ENCODE measurements around the gene WDR82.
"Not testable (repeated sequence)": the region's sequence is repeated elsewhere in the genome, so short reads cannot be mapped to it uniquely, and the experiment has no call there.

The WDR82 gene

DNA sequence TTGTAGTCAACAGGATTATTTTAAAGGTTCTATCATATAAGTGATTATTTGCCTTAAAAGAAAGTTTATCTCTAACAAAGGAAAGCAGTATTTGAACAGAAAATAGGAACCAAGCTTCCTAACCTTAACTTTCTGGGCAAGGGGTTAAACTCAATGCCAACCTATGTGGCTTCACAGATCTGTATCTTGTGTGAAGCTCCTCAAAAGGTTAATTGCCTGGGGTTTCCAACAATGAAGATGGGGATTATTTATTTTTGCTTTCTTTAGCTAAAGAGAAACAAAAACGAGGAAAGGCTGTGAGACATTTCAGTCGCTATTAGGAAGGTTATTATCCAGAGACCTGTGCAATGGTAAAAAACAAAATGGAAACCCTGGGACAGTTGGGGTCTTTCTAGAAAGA lies 1.1 kb upstream of the WDR82 start:
- H4K20me1 ChIP-seq (ENCODE audit: insufficient read depth) = 0 out of 2 replicates have a peak, but pooled peaks cover 7% of the 10 kb centered on the region
- no peak overlapping the region; the same call in 1 of the 2 replicates for H3K4me2 ChIP-seq
- H3K9ac ChIP-seq = no peak overlapping the region
- H3K36me3 ChIP-seq (ENCODE audit: insufficient read depth) = no peaks in the 10 kb centered on the region
- peaks cover 35% of the 10 kb centered on the region for H3K79me2 ChIP-seq (ENCODE audit: insufficient read depth, low read depth)
- H2AFZ ChIP-seq (ENCODE audit: low read depth) = no peak overlapping the region
- no peak overlapping the region for H3K27ac ChIP-seq
- TF ChIP-seq, protein P1, sequence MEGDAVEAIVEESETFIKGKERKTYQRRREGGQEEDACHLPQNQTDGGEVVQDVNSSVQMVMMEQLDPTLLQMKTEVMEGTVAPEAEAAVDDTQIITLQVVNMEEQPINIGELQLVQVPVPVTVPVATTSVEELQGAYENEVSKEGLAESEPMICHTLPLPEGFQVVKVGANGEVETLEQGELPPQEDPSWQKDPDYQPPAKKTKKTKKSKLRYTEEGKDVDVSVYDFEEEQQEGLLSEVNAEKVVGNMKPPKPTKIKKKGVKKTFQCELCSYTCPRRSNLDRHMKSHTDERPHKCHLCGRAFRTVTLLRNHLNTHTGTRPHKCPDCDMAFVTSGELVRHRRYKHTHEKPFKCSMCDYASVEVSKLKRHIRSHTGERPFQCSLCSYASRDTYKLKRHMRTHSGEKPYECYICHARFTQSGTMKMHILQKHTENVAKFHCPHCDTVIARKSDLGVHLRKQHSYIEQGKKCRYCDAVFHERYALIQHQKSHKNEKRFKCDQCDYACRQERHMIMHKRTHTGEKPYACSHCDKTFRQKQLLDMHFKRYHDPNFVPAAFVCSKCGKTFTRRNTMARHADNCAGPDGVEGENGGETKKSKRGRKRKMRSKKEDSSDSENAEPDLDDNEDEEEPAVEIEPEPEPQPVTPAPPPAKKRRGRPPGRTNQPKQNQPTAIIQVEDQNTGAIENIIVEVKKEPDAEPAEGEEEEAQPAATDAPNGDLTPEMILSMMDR (conservative IDR thresholded peaks at IDR 0.05; ENCODE audit: low read depth, low read length) = no peak
- no peaks in the 10 kb centered on the region for H3K27me3 ChIP-seq (ENCODE audit: insufficient read depth, low read depth)
- peaks cover 33% of the 10 kb centered on the region for H3K4me1 ChIP-seq (ENCODE audit: low read depth, poor library complexity, severe bottlenecking)
- no peak overlapping the region for H3K4me3 ChIP-seq (IDR thresholded peaks at IDR 0.05; ENCODE audit: insufficient read depth, low read depth, low read length)

DNA sequence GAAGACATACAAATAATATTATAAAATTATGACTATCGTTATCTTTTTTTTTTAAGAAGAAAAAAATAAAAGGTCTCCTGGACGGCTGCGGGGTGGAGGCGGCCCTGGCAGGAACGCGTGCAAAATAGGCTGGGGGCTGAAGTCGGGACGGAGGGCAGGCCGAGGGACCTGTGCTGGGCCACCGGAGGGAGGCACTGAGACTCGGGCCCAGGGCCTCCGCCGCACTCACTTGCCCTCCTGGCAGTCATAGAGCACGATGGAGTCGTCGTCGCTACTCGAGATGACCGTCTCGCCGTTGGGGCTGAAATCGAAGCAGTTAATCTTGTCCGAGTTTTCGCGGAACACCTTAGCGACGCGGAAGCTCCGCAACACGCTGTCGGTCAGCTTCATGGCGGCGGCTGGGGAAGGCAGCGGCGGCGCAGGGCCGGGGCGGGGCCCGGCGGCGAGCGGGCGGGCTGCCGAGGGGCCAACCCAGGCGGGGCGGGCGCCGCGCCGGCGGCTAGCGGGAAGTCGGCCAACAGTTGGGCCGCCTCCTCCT lies 408 bp downstream of the WDR82 start:
- Histone ChIP-seq H2AFZ (ENCODE audit: low read depth) (no peak overlapping the region), H3K27ac (peak overlapping the region; percentile 88), H3K79me2 (ENCODE audit: insufficient read depth, low read depth) (peaks cover 50% of the 10 kb centered on the region), H3K9ac (peak overlapping the region; percentile 95), H3K27me3 (ENCODE audit: insufficient read depth, low read depth) (no peaks in the 10 kb centered on the region), H3K4me1 (ENCODE audit: low read depth, poor library complexity, severe bottlenecking) (peaks cover 48% of the 10 kb centered on the region), H4K20me1 (ENCODE audit: insufficient read depth) (0 out of 2 replicates have a peak, but pooled peaks cover 8% of the 10 kb centered on the region), H3K36me3 (ENCODE audit: insufficient read depth) (no peaks in the 10 kb centered on the region), H3K4me2 (peak overlapping the region; percentile 93; the same call in 1 of the 2 replicates), H3K4me3 (IDR thresholded peaks at IDR 0.05; ENCODE audit: insufficient read depth, low read depth, low read length) (no peak overlapping the region)
- TF ChIP-seq, protein P1 (conservative IDR thresholded peaks at IDR 0.05; ENCODE audit: low read depth, low read length) = no peak

DNA sequence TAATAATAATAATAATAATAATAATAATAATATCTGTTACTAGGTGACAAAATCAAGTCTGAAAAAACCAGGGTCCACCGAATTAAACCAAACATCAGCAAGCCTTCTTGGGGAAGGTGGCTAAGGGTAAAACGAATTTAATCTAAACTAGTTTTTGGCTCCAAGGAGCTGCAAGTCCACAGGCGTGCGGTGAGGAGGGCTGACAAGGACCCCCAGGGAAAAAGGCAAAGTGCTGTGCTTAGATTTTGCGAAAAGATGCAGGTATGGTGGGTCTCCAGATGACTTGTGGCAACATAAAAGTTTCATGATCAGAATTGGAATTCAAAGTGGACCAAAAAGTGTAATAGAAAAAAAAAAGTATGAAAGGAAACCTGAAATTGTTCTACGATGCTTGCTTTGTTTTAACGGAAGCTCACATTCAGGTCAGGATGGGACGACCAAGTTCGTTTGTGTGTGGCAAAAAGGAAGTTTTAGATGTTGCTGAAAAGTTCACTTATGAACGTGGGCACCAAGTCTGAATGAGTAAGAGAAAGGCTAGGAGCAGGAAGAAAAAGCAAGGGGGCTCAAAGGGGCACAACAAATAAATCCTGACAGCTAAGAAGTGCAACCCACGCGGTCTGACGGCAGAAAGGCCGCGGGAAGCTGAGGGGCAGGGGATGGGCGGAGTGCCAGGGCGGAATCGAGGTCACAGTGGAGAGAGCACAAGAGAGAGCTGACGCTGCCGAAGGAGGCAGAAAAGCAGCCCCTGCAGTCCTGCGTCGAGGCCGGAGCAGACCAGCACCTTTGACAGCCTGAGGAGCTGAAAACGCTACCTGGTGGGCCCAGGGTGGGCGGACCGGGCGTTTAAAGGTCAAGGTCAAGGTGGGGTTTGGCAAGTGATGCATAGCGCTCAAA lies 1.1 kb downstream of the WDR82 start:
- peak overlapping the region; percentile 93; the same call in 1 of the 2 replicates for H3K4me2 ChIP-seq
- H3K9ac ChIP-seq = peak overlapping the region; percentile 95
- TF ChIP-seq, protein P1 (conservative IDR thresholded peaks at IDR 0.05; ENCODE audit: low read depth, low read length) = no peak
- H3K79me2 ChIP-seq (ENCODE audit: insufficient read depth, low read depth) = peaks cover 58% of the 10 kb centered on the region
- peak overlapping the region; percentile 88 for H3K27ac ChIP-seq
- H2AFZ ChIP-seq (ENCODE audit: low read depth) = no peak overlapping the region
- H4K20me1 ChIP-seq (ENCODE audit: insufficient read depth) = 0 out of 2 replicates have a peak, but pooled peaks cover 13% of the 10 kb centered on the region
- H3K4me3 ChIP-seq (IDR thresholded peaks at IDR 0.05; ENCODE audit: insufficient read depth, low read depth, low read length) = no peak overlapping the region
- H3K27me3 ChIP-seq (ENCODE audit: insufficient read depth, low read depth) = no peaks in the 10 kb centered on the region
- H3K4me1 ChIP-seq (ENCODE audit: low read depth, poor library complexity, severe bottlenecking) = peaks cover 55% of the 10 kb centered on the region
- no peaks in the 10 kb centered on the region for H3K36me3 ChIP-seq (ENCODE audit: insufficient read depth)

DNA sequence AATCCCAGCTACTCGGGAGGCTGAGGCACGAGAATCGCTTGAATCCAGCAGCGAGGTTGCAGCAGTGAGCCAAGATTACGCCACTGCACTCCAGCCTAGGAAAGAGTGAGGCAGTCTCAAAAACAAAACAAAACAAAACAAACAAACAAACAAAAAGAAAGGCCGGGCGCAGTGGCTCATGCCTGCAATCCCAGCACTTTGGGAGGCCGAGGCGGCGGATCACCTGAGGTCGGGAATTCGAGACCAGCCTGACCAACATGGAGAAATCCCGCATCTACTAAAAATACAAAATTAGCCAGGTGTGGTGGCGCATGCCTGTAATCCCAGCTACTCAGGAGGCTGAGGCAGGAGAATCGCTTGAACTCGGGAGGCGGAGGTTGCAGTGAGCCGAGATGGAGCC lies 3.7 kb downstream of the WDR82 start:
- peaks cover 23% of the 10 kb centered on the region for H4K20me1 ChIP-seq (ENCODE audit: insufficient read depth)
- not testable (repeated sequence) for H3K9ac ChIP-seq; H3K27ac ChIP-seq; H3K4me3 ChIP-seq (IDR thresholded peaks at IDR 0.05; ENCODE audit: insufficient read depth, low read depth, low read length); H2AFZ ChIP-seq (ENCODE audit: low read depth); H3K4me2 ChIP-seq; H3K36me3 ChIP-seq (ENCODE audit: insufficient read depth); H3K27me3 ChIP-seq (ENCODE audit: insufficient read depth, low read depth)
- H3K79me2 ChIP-seq (ENCODE audit: insufficient read depth, low read depth) = peaks cover 83% of the 10 kb centered on the region
- peaks cover 76% of the 10 kb centered on the region for H3K4me1 ChIP-seq (ENCODE audit: low read depth, poor library complexity, severe bottlenecking)

Data from KMS-11 (cell line).